Hematopoietic multipotent progenitor cell treated with erythropoietin and hydrocortisone succinate and interleukin-3 and kit ligand, for 6 days (in vitro differentiated cells): ENCODE results near the gene SHROOM3.

Source experiments
- DNase-seq: peaks from one replicate; pipeline ENCODE4 v3.0.0-alpha.2; 2015

SHROOM3 gene

DNA sequence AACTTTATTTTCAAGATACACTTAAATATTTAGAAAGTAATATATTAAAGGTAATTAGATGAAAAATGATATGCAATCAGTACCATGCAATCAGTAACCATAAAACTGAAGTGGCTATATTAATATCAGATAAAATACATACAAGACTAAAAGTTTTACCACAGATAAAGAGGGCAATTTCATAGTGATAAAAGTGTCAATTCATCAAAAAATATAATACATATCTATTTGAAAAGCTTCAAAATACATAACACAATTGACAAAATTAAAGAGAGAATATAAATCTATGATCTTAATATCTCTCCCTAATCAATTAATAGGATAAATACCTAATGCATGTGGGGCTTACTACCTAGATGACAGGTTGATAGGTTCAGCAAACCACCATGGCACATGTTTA lies 357.4 kb downstream of the SHROOM3 start:
- DNase-seq: no peak

DNA sequence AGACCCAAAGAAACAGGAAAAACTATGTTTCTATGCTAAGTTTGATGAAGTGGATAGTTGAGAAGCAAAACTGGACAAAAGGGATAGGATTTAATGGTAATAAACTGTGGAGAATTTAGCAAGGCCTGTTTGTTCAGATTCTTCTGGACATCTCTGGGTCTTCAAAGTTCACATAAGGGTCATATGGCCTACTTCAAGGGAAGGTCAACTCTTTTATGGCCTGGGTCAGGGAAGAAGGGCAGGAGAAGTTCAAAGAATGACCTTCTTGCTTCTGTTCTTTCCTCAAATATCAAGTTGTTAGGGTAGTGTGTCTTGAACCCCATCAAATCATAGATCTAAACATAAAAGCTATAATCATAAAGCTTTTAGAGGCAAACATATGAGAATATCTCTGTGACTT lies 360.2 kb downstream of the SHROOM3 start:
- DNase-seq: no peak

DNA sequence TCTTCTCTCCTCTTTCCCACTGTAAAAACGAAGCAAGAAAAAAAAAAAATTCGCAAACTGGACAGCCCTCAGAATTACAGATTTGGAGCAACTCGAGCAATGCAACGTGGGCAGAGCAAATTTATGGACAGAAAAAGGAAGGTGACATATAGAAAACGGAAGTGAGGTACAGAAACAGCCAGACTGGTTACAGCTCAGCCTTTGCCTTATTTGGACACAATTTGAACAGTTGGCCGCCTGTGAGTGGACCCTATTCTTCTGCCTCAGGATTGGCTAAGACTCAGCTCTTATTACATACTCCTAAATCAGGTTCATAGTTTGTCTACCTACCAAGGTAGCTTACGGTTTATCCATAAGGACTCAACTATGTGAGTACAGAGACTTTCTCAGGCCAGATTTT lies 364.1 kb downstream of the SHROOM3 start:
- no peak for DNase-seq

DNA sequence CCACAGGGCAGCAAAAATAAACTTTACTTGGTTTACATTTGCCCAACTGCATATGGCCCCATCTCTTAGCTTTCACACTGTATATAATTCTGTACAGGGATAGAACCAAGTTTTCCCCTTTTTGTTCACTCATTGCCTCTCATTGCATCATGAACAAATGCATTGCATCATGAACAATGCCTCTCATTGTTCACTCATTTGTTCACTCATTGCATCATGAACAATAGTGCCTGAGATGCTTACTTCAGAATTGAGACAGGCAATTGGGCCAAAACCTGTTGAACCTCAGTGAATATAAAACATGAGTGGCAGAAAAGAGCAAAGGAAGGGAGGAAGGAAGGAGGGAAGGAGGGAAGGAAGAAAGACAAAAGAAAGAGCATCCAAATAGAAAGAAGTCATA lies 364.7 kb downstream of the SHROOM3 start:
- DNase-seq: no peak

DNA sequence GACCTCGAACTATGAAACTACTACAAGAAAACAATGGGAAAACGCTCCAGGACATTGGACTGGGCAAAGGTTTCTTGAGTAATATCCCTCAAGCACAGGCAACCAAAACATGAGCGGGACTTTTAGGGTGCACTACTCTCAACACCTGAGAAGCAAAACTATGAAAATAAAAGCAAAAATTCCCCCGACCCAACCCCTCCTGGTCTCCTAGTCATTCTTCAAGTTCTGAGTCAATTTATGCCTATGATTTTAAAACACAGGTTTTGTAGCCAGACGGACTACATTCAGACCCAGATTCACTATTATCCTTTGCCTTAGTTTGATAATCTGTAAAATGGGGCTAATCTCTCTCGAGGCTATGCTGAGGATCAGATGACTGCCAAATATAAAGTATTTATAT lies 365.9 kb downstream of the SHROOM3 start:
- no peak for DNase-seq

DNA sequence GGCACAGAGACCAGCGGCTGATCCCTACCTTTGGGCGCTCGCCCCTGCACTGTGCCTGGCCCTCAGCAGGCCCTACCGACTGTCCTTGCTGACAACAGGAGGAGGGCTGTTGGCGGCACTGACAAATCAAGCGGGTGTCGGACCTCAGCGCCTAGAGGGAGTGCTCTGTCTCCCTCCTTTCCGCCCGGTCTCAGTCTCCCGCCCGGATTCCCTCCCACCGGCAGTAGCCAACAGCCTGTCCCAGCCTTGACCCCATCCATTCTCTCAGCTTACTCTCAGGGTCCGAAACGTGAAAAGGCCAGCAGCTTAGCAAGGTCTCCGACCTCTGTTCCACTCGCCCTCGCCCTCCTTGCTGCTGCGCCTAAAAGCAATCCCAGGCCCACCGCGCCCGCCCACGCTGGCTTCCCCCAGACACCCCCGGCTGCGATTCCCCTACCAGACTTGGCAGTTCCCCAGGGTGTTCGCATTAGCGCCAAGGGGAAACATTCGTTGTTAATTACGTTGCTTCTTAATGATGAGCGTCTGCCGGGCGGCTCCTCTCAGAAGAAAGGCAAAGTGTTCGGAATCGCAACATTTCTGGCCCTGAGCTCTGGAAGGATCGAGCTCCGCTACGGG lies 366.7 kb downstream of the SHROOM3 start:
- DNase-seq: no peak

DNA sequence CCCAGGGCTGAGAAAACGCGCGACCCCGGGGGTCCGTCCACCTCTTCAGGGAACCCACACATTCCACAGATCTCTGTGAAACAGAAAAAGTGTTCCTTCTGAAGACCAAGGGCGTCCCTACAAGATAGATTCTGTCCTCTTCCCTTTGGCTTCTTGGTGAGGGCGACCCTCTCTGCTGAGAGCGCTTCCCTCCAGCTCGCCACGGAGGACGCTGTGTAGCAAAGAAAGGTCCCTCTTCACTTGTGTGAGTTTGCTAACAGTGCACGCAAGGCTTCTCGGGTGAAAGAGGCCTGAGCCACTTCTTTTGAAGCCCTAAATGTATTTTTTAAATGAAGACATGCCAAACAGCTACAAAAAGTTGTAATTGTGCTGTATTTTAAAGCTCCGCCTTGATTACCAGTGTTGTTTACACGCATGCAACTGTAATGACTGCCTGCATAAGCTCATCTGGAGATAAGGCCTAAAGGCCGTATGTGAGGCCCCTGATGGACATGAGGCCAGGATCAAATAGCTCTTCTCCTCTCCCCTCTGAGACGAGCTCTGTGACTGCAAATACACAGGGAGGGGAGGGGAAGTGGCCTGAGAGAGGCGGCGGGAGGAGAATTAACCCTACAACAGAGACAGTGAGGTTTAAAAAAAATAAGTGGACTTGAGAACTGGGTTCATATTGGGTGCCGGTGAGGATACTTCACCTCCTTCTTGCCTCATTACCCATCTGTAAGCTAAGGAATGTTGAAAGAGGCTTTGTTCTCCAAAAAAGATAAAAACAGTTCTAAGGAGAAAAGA lies 367.4 kb downstream of the SHROOM3 start:
- no peak for DNase-seq

DNA sequence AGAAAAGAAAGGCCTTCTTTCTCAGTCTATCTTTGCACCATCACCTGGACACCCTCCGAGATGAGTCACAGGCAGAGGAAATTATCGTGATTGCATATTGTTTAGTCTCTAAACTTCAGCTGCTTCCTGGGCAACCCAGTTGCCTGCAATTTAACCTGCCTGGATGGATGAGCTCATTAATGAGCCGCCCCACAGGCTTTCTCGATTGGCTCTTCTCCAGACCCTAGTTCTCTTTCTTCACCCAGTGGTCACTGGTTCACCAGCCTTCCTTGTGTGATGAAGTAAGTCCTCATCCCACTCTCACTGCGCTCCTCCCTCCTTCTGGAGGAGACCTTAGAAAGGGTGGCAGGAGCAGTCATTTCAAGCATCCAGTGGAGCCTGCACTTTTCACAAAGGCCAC lies 368.5 kb downstream of the SHROOM3 start:
- DNase-seq: no peak

DNA sequence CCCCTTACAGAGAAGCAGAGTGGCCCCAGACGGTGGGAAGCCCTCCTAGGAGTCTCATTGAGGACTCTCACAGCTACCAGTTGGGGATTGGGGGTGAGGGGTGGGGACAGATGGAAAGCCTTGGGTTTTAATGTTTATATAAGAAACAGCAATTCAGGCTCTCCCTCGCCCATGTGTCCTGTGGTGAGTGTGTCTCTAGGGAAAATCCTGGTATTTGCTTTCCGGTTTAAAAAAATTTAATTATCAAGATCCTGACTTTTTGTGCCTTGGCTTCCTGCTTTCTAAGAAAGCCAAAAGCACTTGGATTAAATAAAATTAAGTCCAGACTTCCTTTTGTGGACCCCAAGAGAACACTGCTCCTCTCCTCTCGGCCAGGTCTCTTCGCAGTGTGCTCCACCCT lies 369.1 kb downstream of the SHROOM3 start:
- DNase-seq: no peak

DNA sequence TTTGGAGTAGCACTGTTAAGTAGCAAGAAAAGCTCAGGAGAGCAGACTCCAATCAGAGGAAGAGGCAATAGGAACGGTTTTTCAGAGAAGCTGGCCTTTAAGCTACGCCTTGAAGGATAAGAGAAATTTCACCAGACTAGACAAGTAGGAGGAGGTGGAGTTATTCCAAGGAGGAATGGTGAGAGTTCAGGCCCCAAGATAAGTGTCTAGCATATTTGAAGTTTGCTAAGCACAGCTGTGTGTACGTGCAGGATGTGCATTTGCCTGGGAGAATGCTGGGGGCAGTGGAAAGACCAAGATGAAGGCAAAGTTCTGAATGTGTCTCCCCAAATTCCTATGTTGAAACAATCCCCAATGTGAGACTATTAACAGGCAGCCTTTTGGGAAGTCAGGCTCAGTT lies 371.3 kb downstream of the SHROOM3 start:
- no peak for DNase-seq

DNA sequence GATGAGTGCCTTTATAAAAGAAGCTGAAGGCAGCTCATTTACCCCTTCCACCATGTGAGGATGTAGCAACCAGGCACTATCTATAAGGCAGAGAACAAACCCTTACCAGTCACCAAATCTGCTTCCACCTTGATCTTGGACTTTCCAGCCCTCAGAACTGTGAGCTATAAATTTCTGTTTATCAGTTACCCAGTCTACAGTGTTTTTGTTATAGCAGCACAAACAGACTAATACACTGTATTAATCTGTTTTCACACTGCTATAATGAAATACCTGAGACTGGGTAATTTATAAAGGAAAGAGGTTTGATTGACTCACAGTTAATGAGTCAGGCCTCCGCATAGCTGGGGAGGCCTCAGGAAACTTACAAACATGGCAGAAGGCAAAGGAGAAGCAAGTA lies 371.7 kb downstream of the SHROOM3 start:
- no peak for DNase-seq

DNA sequence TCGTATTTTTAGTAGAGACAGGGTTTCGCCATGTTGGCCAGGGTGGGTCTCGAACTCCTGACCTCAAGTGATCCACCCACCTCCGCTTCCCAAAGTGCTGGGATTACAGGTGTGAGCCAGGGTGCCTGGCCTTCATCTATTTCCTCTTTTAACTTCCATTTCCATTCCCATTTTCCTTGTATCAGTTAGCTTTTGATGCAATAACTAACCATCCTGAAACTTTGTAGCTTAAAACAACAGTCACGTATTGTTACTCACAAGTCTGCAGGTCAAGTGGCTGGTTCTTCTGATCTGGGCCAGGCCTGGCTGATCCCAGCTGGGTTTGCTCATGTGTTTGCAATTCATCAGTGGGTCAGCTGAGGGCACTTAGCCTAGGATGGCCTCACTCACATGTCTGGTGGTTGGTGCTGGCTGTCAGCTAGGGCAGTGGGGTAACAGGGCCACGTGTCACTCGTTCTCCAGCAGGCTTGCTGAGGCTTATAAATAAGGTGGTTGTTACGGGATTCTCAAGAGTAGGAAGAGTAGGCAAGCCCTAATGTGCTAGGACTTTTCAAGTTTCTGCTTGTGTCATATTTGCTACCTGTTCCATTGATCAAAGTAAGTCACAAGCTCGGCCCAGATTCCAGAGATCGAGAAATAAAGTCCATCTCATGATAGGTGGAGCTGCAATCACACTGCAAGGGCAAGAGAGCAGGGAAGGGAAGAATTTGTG lies 374.7 kb downstream of the SHROOM3 start:
- DNase-seq: no peak

DNA sequence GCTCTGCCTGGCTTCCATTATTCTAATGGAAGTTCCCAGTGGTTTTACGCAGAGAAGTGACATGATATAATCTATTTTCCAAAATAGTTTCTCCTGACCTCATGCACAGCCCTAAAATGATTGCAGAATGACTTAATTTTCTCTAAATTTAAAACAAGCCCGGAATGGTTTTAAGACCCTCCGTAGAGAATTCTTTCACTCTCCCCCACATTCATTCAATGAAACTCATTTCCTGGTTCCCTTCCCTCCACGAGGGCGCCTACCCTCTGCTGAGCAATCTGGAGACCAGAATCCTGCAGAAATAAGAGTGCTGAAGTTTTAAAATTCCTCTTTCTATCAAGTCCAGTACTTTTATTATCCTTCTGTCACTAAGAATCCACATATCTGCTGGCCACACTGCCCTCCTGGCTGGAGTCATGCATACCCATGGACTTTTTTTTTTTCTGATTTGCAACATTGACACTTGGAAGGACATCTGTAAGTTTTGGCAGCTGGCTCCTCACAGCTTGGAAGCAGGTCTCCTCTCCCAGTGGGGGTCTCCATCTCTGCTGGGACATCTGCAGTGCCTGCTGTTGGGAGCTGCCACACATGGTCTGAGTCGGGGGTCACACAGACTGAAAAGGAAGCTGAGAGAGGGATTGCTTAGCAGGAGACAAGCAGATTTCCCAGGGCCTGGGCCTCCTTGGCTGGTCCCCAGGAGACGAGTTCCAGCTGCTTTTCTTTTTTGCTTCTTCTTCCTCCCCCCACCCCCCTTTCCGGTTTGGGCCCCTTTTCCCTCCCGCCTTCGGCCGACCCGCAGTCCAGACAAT lies 376.8 kb downstream of the SHROOM3 start:
- no peak for DNase-seq

DNA sequence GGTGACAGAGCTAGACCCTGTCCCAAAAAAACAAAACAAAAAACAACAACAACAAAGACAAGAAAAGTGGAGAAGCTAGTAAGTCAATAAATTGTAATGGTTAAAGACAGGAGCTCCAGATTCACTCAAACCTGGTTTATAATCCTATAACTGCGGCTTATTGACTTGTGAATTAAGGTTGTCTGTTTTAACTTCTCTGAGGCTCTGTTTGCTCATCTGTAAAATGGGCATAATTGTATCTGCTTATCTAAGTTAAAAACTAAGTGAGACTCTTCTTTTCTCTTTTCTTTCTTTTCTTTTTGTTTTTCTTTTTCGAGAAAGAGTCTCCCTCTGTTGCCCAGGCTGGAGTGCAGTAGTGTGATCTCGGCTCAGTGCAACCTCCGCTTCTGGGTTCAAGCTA lies 378.0 kb downstream of the SHROOM3 start:
- no peak for DNase-seq

DNA sequence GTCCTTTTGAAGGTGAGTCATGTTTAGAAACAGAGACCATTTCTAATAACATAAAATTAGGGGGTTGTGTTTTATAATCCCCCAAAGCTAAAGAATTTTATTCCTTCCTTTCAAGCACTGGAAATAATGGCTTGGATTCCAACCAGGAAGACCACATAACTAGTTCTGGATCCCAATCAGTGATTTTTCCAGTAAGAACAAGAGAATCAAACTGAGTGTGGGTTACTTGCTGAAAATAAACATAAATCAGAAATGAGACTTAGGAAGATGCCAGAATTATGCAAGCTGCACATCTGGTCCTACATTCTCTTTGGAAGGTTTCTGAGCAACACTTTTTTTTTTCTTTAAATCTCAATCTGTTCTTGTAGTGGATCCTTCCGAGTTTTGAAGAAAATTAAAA lies 386.6 kb downstream of the SHROOM3 start:
- DNase-seq: no peak

DNA sequence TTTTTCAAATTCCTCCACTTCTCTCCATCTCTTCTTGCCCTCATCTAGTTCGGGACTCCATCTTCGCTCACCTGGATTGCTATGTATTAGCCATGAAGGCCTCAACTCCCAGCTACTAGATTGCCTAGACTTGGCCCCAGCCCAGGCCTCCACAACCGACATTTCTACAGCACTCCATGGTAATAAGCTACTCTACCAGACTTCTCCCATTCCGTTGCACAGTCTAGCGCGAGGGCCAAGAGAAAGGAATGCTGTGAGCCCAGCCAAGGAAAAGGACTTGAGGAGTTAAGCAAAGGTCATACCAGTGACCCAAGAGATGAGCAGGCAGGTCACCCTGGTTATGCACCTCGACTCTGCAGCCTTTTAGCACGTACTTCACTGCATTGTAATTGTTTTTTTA lies 387.3 kb downstream of the SHROOM3 start:
- DNase-seq: no peak

DNA sequence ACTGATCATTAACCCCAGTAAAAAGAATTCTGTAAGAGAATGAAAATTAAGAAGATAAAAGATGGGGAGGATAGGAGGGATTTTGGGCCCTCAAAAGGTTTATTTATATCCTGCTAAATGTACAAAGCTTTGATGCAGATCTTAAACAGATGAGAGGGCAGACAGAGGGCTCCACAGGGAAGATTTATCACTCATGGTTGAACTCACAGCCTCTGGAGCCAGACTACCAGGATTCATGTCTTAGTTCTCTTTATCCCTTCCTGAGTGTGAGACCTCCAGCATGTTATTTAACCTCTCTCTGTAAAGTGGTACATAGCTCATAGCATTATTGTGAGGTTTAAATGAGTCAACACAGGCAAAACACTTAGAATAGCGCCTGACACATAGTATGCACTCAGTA lies 388.5 kb downstream of the SHROOM3 start:
- DNase-seq: no peak

DNA sequence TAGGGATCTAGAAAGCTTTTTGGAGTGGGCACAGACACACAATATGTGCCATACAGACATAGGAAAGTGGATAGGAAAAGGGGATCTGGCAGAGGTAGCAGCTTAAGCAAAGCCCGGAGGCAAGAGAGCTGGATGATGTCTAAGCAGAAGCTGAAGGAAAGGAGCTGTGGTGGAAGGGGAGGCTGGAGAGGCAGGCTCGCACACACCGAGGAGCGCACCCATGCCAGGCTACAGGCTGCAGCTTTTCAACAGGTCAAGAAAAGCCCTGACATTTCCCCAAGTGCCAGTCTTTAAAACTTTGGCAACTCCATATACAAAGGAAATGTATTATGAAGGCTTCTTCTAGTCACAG lies 395.6 kb downstream of the SHROOM3 start:
- no peak for DNase-seq

DNA sequence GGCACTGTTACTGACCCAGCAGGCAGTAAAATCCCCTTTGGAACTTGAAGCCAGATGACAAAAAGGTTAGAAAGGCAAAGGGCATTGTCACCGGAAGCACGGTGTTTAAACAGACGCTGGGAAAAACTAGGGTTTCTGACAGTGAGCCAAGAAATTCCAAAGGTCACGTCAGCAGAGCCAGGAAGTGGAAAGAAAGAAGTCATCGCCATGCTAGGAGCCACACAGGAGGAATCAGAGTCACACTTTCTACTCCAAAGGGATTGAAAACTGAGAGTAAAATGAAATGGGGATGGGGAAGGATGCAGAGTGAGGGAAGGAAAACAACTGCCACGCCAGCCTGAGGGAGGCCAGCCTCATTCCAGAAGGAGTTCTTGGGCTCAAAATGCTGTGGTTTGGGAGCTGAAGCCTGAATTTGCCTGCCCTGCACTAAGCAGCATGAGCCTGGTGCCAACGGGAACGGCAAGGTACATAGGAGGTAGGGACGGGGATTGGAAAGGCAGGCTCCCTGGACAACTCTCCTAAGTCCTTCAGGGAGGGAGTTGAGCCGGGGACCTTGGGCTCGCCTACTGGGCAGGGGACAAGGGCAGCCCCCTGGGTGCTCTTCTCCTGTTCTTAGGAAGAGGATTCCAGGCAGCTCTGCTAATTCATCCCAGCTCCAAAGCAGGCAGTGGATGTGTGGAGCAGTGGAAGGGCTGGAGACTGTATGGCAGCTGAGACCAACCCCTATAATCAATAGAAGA lies 396.1 kb downstream of the SHROOM3 start:
- no peak for DNase-seq

DNA sequence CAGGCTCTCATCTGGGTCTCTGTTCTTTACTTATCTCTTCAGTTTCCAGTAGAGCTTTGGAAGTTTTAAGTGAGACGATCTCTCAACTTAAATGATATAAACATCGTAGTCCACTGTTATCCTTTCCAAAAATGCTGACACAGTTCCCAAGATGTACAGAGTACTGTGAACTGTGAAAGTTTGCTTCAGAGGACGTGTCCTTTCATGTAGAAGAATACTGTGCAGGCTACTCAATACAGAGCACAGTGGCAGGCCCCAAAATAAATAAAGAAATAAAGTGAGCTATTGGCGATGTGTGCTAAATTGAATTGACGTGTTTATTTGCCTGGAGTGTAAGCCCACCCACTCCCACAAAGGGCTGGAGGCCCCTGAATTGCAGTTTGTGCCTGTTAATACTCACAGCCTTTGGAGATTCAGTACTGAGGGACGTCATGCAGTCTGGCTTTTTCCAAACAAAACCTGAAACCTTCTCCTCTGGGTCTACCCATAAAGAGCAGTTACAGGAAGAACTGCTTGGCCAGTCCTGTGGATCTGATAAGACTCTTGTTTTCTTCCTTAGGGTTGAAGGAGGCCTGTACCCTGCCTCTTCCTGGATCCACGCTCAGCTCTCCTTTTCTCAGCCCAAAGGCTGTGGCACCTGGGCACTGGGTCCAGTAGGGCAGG lies 396.8 kb downstream of the SHROOM3 start:
- no peak for DNase-seq
